ENCODE data around the gene KCTD18.

The KCTD18 gene

GRCh38 chr2:200509612-200510433 lies at the start of gene KCTD18:
Gene KCTD18, minus strand, starts transcription at chr2:200510068. Its CDS starts 3,052 bp downstream, at chr2:200507016.
- H3K27me3 Mint-ChIP-seq (ENCODE audit: low read depth, poor library complexity), result peaks cover under 1% of the 10 kb centered on the region
- peaks cover 13% of the 10 kb centered on the region for H3K4me1 Mint-ChIP-seq
- H3K9me3 Mint-ChIP-seq, result no peaks in the 10 kb centered on the region
- peak; percentile 96 for DNase-seq
- TF ChIP-seq, protein P1, sequence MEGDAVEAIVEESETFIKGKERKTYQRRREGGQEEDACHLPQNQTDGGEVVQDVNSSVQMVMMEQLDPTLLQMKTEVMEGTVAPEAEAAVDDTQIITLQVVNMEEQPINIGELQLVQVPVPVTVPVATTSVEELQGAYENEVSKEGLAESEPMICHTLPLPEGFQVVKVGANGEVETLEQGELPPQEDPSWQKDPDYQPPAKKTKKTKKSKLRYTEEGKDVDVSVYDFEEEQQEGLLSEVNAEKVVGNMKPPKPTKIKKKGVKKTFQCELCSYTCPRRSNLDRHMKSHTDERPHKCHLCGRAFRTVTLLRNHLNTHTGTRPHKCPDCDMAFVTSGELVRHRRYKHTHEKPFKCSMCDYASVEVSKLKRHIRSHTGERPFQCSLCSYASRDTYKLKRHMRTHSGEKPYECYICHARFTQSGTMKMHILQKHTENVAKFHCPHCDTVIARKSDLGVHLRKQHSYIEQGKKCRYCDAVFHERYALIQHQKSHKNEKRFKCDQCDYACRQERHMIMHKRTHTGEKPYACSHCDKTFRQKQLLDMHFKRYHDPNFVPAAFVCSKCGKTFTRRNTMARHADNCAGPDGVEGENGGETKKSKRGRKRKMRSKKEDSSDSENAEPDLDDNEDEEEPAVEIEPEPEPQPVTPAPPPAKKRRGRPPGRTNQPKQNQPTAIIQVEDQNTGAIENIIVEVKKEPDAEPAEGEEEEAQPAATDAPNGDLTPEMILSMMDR (IDR thresholded peaks at IDR 0.05), result peak; percentile 56
- H3K4me3 Mint-ChIP-seq, result peak within 1 kb of the TSS; percentile 93
- peak within 1 kb of the TSS; percentile 85 for H3K27ac Mint-ChIP-seq
- peaks cover 1% of the 10 kb centered on the region for H3K36me3 Mint-ChIP-seq (ENCODE audit: low read depth)

- Mint-ChIP-seq H3K27ac (no peak overlapping the region), H3K4me3 (no peak overlapping the region), H3K4me1 (no peaks in the 10 kb centered on the region), H3K36me3 (ENCODE audit: low read depth) (peaks cover 71% of the 10 kb centered on the region), H3K27me3 (ENCODE audit: low read depth, poor library complexity) (peaks cover 2% of the 10 kb centered on the region), H3K9me3 (peaks cover 7% of the 10 kb centered on the region)
- TF ChIP-seq, protein P1 (IDR thresholded peaks at IDR 0.05), result no peak
- DNase-seq, result no peak
These were observed 30.9 kb upstream of the KCTD18 start for GRCh38 chr2:200540793-200541192.

GRCh38 chr2:200538139-200538538 lies 28.3 kb upstream of the KCTD18 start:
- no peaks in the 10 kb centered on the region for H3K27me3 Mint-ChIP-seq (ENCODE audit: low read depth, poor library complexity)
- peaks cover 44% of the 10 kb centered on the region for H3K36me3 Mint-ChIP-seq (ENCODE audit: low read depth)
- H3K27ac Mint-ChIP-seq, result no peak overlapping the region
- H3K9me3 Mint-ChIP-seq, result no peaks in the 10 kb centered on the region
- TF ChIP-seq, protein P1 (IDR thresholded peaks at IDR 0.05), result no peak
- H3K4me3 Mint-ChIP-seq, result no peak overlapping the region
- H3K4me1 Mint-ChIP-seq, result no peaks in the 10 kb centered on the region
- DNase-seq, result no peak

DNA sequence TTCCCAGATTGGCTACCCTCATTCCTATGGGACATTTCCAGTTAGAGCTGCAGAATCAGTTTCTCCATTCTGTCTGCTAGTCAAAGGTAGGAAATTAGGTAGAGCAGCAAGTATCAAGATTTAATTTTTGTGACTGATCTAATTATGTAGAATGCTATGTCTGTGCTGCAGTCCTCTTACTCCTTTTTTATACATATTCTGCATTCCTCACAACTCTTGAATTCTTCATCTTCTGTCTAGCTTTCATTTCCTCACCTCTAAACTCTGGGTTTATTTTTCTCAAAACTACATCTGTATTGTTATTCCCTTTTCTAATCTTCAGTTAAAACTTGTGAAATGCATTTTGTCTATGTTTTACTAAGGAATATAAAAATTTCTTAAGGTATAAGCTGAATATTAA lies 24.7 kb upstream of the KCTD18 start:
- Mint-ChIP-seq H3K27me3 (ENCODE audit: low read depth, poor library complexity) (no peaks in the 10 kb centered on the region), H3K4me1 (no peaks in the 10 kb centered on the region), H3K4me3 (no peak overlapping the region), H3K36me3 (ENCODE audit: low read depth) (peaks cover 13% of the 10 kb centered on the region), H3K9me3 (no peaks in the 10 kb centered on the region), H3K27ac (no peak overlapping the region)
- no peak for DNase-seq
- TF ChIP-seq, protein P1 (IDR thresholded peaks at IDR 0.05), result no peak

DNA sequence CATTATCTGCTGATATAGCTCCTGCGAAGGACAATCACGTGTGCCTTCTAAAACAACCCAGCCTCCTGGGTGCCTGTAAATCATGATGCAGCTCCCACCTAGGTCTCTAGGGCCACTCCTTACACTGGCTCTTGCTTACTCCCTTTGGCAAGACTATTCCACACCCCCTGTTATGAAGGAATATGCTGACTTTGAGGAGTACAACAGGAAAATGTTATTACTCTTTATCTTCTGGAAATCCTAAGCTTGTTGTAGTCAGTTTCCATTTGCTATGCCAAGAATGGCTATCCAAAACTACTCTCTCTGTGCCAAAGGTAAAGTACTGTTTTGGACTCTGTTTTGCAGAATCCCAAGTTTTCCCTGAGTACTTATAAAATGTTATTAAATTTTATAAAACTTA lies 23.9 kb upstream of the KCTD18 start:
- Mint-ChIP-seq H3K36me3 (ENCODE audit: low read depth) (peaks cover 5% of the 10 kb centered on the region), H3K4me3 (no peak overlapping the region), H3K4me1 (peaks cover under 1% of the 10 kb centered on the region), H3K27me3 (ENCODE audit: low read depth, poor library complexity) (no peaks in the 10 kb centered on the region), H3K27ac (no peak overlapping the region), H3K9me3 (no peaks in the 10 kb centered on the region)
- DNase-seq, result no peak
- TF ChIP-seq, protein P1 (IDR thresholded peaks at IDR 0.05), result no peak

- peaks cover 27% of the 10 kb centered on the region for H3K4me1 Mint-ChIP-seq
- no peaks in the 10 kb centered on the region for H3K9me3 Mint-ChIP-seq
- TF ChIP-seq, protein P1 (IDR thresholded peaks at IDR 0.05), result no peak
- peaks cover 16% of the 10 kb centered on the region for H3K27me3 Mint-ChIP-seq (ENCODE audit: low read depth, poor library complexity)
- H3K4me3 Mint-ChIP-seq, result no peak overlapping the region
- H3K27ac Mint-ChIP-seq, result no peak overlapping the region
- DNase-seq, result no peak
- H3K36me3 Mint-ChIP-seq (ENCODE audit: low read depth), result no peaks in the 10 kb centered on the region
These were observed 18.4 kb upstream of the KCTD18 start for GRCh38 chr2:200528228-200528627.

Measured in nephron progenitor cell (in vitro differentiated cells).